VCaP (cell line): ENCODE results near the gene VTI1A.
A peak's percentile ranks its signal among the peaks of the same experiment; 100 is the strongest.

Experiments
- H3K27ac ChIP-seq: fragments of 450-650 bp; 2 replicates; pipeline ENCODE4 v1.5.1; 2017
- TF ChIP-seq, protein P1 (sequence below): fragments of 450-650 bp; conservative IDR thresholded peaks from 2 replicates; pipeline ENCODE4 v1.5.1; 2017; ENCODE audit warnings: mild to moderate bottlenecking, moderate library complexity

The VTI1A gene

DNA sequence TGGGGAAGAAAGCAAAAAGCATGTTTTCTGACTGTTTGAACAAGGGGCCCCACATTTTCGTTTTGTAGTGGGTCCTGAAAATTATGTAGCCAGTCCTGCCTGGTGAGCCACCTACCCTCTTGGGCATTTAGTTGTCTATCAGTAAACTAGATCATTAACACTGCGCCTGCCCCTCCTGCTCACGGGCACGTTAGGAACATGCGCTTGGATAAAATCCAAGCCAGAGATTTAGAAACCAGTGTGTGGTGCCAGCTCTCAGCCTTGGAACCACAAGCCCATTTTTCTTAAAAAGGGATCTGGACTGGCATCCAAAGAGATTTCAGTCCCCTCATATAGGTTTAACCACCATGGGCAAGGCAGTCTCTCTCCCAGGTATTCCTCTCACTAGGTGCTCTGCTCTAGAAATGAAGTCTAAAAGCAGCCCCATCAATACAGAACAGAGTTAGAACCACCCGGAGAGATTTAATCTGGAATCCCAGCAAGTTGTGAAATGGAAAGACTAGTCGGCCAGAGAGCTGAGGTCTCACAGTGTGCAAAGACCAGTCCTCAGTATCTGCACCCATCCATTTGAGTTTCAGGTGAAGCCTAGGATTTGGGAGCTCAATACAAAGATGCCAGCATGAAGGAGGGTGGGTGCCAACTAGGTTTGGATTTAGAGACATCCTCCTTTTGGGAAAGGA lies 379.1 kb downstream of the VTI1A start:
- TF ChIP-seq, protein P1, sequence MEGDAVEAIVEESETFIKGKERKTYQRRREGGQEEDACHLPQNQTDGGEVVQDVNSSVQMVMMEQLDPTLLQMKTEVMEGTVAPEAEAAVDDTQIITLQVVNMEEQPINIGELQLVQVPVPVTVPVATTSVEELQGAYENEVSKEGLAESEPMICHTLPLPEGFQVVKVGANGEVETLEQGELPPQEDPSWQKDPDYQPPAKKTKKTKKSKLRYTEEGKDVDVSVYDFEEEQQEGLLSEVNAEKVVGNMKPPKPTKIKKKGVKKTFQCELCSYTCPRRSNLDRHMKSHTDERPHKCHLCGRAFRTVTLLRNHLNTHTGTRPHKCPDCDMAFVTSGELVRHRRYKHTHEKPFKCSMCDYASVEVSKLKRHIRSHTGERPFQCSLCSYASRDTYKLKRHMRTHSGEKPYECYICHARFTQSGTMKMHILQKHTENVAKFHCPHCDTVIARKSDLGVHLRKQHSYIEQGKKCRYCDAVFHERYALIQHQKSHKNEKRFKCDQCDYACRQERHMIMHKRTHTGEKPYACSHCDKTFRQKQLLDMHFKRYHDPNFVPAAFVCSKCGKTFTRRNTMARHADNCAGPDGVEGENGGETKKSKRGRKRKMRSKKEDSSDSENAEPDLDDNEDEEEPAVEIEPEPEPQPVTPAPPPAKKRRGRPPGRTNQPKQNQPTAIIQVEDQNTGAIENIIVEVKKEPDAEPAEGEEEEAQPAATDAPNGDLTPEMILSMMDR = no peak
- H3K27ac ChIP-seq = peak overlapping the region; percentile 24; the same call in 1 of the 2 replicates

DNA sequence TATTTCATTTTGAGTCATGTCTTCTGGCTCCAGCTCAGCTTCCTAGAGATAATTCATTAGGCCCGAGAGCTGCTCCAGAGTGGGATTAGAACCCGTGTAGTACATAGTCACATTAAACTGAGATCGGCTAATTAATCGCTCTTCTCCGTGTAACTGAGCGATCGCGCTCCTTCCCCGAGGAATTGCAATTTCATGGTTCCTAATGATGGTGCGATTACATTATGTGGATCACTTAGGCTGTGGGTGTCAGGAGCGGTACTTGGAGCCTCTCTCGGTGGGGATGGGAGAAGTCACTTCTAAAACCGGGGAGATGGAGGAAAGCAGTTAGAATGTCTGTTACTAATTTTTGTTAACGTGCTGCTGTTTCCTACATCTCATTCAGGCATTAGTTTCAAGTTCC lies 380.1 kb downstream of the VTI1A start:
- H3K27ac ChIP-seq = no peak overlapping the region
- TF ChIP-seq, protein P1 = no peak

DNA sequence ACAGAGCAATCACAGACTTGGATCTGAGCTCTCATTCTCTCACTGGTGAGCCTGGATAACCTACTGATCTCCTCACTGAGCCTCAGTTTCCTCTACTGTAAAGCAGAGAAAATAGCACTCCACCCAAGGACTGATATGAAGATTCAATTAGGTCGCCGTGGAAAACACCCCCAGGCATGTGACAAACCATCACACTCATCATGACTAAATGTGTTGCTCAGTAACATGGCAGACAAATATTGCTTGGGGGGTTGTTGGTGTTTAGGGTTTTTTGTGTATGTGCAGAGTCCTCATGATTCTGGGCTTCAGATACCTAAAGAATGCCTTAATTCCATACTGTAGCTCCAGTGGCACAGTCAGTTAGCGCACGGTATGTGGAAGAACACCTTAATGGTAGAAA lies 380.9 kb downstream of the VTI1A start:
- TF ChIP-seq, protein P1 = no peak

DNA sequence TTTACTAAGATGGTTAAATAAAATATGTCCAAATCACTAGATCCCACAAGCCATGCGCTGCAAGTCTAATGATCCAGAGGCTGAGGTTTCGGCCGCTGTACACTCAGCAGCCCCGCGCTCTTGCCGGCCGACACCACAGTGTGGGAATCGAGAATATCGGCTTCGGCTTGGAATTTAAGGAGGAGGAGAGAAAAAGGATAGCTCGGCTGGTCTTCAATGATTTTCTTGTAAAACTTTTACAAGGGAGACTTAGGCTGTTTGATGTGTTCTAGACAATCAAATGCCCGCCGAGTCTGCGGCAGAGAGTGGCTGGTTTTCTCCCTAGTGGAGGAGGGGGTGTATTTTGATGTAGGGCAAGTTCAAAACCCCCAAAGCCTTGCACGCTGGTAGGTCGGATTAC lies 384.8 kb downstream of the VTI1A start:
- H3K27ac ChIP-seq = peak overlapping the region; percentile 3; the same call in 1 of the 2 replicates
- TF ChIP-seq, protein P1 = no peak

More for the DNA sequence above, 380.9 kb downstream of the VTI1A start:
- H3K27ac ChIP-seq = no peak overlapping the region

DNA sequence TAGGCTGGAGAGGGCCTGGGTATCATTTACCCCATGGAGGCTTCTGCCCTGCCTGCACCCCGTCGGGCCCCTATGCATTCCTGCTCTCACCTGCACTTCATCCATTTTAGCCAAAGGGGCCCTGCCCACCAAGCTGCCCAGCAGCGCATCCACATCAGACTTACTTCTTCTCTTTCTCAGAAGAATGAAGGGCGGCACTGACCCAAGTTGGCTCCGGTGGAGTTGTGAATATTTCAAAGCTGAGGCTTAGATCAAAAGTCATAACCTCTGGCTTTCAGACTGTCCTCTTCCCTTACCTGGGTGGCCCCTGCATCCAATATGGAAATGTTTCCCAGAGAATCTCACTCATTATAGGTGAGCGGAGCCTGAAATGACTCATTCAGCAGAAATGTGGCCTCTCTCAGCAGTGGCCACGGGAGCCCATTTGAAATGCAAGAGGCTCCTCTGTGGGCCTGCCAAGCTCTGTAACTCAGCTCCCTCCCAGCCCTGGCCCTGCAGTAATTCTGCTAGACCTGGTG lies 385.4 kb downstream of the VTI1A start:
- TF ChIP-seq, protein P1 = no peak

DNA sequence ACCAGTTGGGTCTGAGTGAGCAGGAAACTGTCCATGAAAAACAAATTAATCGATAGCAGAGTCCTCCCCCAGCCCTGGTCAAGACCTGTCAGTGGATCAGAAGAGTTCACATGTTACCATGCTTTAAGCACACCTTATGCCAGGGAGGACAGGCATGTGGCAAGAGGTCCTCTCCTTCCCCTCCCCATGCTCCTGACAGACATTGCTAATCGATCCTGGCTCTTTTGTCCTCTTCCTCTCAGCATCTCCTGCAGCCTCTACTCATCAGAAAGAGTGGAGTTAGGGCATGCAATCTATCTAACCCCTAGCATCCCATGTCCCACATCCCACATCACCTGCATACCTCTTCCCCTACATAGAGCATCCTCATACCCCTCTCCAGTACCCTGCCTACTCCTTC lies 385.9 kb downstream of the VTI1A start:
- no peak overlapping the region for H3K27ac ChIP-seq
- TF ChIP-seq, protein P1 = no peak

More for the DNA sequence above, 385.4 kb downstream of the VTI1A start:
- H3K27ac ChIP-seq = peak overlapping the region; percentile 3; the same call in 1 of the 2 replicates

DNA sequence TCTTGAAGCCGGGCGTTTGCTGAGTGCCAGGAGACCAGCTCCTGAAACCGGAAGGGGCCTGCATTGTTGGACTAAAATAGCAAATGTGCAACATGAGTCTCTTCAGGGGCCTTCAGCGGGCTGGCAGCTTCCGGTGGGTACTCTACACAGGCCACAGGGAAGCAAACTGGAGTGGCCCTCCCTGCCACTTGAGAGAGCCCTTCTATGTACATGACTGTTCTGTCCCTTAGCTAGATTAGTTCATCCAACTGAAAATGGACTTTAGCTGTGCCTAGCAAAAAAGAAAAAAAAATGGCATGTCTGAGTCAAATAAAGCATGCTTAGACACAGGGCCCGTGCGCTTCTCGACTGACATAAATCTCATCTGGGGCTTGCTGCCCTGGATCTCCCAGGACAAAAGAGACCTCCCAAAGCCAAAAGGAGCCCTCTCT lies 387.8 kb downstream of the VTI1A start:
- H3K27ac ChIP-seq = no peak overlapping the region
- TF ChIP-seq, protein P1 = no peak
